Measurements from ENCODE around the gene DNAH2.

- TF ChIP-seq CTCF (IDR thresholded peaks at IDR 0.05) (no peak), KDM5A (IDR thresholded peaks at IDR 0.05) (no peak)
Measured at GRCh38 chr17:7727886-7728285, 10.3 kb downstream of the DNAH2 start.

Measured in A549 (cell line).